OCI-LY1 (cell line): ENCODE measurements around the gene STX12.

ENCODE experiments used
- H2AFZ ChIP-seq: fragments of 200-600 bp; sonication (generic), shearing (Covaris generic); 2 replicates; pipeline ENCODE4 v1.6.0; 2014; ENCODE audit warnings: antibody characterized with exemption, mild to moderate bottlenecking, low read length
- H3F3A ChIP-seq: fragments of 200-600 bp; sonication (generic), shearing (Covaris generic); 2 replicates; pipeline ENCODE4 v1.6.0; 2014; ENCODE audit warnings: mild to moderate bottlenecking, antibody characterized with exemption, low read length, moderate library complexity; ENCODE audit not compliant: insufficient read depth
- H3K27ac ChIP-seq: fragments of 200-600 bp; sonication (generic); 2 replicates; pipeline ENCODE4 v1.5.1; 2014; ENCODE audit warnings: low read length, mixed run types, mild to moderate bottlenecking, low read depth; ENCODE audit not compliant: poor library complexity, severe bottlenecking
- H3K27me3 ChIP-seq: fragments of 200-600 bp; sonication (generic); 2 replicates; pipeline ENCODE4 v1.6.0; 2014; ENCODE audit warnings: antibody characterized with exemption, mild to moderate bottlenecking, low read length, moderate library complexity; ENCODE audit not compliant: insufficient read depth
- H3K36me3 ChIP-seq: fragments of 200-600 bp; sonication (generic); 2 replicates; pipeline ENCODE4 v1.6.1; 2014; ENCODE audit warnings: mild to moderate bottlenecking, antibody characterized with exemption, low read length, moderate library complexity, mixed read lengths; ENCODE audit not compliant: insufficient read depth
- H3K4me1 ChIP-seq: fragments of 200-600 bp; sonication (generic); 2 replicates; pipeline ENCODE4 v1.5.1; 2014; ENCODE audit warnings: mild to moderate bottlenecking, low read length, moderate library complexity; ENCODE audit not compliant: insufficient read depth, severe bottlenecking
- H3K4me2 ChIP-seq: fragments of 200-600 bp; sonication (generic), shearing (Covaris generic); 2 replicates; pipeline ENCODE4 v1.6.1; 2014; ENCODE audit warnings: low read length
- H3K4me3 ChIP-seq: fragments of 200-600 bp; sonication (generic); 2 replicates; pipeline ENCODE4 v1.5.1; 2014; ENCODE audit warnings: low read length, low read depth, mild to moderate bottlenecking, mixed read lengths; ENCODE audit not compliant: poor library complexity, severe bottlenecking
- H3K79me2 ChIP-seq: fragments of 200-600 bp; shearing (Covaris generic); 2 replicates; pipeline ENCODE4 v1.6.1; 2016; ENCODE audit warnings: mixed run types, low read length, mixed read lengths; ENCODE audit not compliant: insufficient read depth
- H3K9ac ChIP-seq: fragments of 200-600 bp; sonication (generic), shearing (Covaris generic); 2 replicates; pipeline ENCODE4 v1.6.1; 2014; ENCODE audit warnings: mild to moderate bottlenecking, low read length, mixed read lengths
- H3K9me2 ChIP-seq: fragments of 200-600 bp; sonication (generic), shearing (Covaris generic); 2 replicates; pipeline ENCODE4 v1.6.1; 2014; ENCODE audit warnings: low read depth, mild to moderate bottlenecking, low read length, mixed read lengths
- H3K9me3 ChIP-seq: fragments of 200-600 bp; shearing (Covaris generic); 2 replicates; pipeline ENCODE4 v1.6.1; 2014; ENCODE audit warnings: low read length, mixed read lengths
- H4K20me1 ChIP-seq: fragments of 200-600 bp; sonication (generic), shearing (Covaris generic); 2 replicates; pipeline ENCODE4 v1.6.0; 2016; ENCODE audit warnings: mild to moderate bottlenecking, low read length; ENCODE audit not compliant: insufficient read depth
- EZH2 ChIP-seq: fragments of 200-600 bp; sonication (generic), shearing (Covaris generic); IDR thresholded peaks from 2 replicates; pipeline ENCODE4 v1.8.0; 2017; ENCODE audit warnings: borderline replicate concordance, mixed run types, mild to moderate bottlenecking, antibody characterized with exemption, low read length, moderate library complexity, mixed read lengths
- TF ChIP-seq, protein P1 (sequence below): fragments of 200-600 bp; sonication (generic), shearing (Covaris generic); IDR thresholded peaks from 2 replicates; pipeline ENCODE4 v1.5.1; 2017; ENCODE audit warnings: mild to moderate bottlenecking, antibody characterized with exemption, low read length, moderate library complexity, mixed read lengths

The STX12 gene

DNA sequence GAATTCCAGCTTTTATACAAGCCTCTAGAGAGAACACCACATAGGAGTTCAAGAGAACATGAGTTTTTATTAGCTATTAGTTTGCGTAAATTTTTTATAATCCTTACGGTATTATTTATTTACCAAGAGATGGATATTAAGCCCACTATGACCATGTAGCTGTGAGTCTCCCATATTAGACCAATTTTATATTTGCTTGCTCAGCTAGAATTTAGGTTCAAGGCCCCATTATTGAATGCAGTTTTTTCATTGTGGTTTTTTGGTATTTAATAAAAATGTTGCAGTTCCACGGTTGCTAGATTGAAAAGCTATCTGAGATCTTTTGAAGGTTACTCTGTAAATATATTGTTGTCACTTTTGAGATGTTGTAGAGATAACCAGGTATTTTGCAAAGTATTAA, 60.5 kb downstream of the STX12 start:
- Histone ChIP-seq H3K36me3 (peaks cover 51% of the 10 kb centered on the region), H3K79me2 (peaks cover 53% of the 10 kb centered on the region), H3K9ac (no peak overlapping the region), H3K4me2 (no peak overlapping the region), H2AFZ (no peak overlapping the region), H3K9me3 (no peaks in the 10 kb centered on the region), H3F3A (0 out of 2 replicates have a peak, but pooled peaks cover under 1% of the 10 kb centered on the region), H3K9me2 (no peaks in the 10 kb centered on the region), H3K27me3 (no peaks in the 10 kb centered on the region), H3K4me3 (no peak overlapping the region), H3K4me1 (peaks cover 22% of the 10 kb centered on the region), H3K27ac (no peak overlapping the region), H4K20me1 (0 out of 2 replicates have a peak, but pooled peaks cover 3% of the 10 kb centered on the region)
- TF ChIP-seq EZH2 = no peak
- TF ChIP-seq, protein P1, sequence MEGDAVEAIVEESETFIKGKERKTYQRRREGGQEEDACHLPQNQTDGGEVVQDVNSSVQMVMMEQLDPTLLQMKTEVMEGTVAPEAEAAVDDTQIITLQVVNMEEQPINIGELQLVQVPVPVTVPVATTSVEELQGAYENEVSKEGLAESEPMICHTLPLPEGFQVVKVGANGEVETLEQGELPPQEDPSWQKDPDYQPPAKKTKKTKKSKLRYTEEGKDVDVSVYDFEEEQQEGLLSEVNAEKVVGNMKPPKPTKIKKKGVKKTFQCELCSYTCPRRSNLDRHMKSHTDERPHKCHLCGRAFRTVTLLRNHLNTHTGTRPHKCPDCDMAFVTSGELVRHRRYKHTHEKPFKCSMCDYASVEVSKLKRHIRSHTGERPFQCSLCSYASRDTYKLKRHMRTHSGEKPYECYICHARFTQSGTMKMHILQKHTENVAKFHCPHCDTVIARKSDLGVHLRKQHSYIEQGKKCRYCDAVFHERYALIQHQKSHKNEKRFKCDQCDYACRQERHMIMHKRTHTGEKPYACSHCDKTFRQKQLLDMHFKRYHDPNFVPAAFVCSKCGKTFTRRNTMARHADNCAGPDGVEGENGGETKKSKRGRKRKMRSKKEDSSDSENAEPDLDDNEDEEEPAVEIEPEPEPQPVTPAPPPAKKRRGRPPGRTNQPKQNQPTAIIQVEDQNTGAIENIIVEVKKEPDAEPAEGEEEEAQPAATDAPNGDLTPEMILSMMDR = no peak

DNA sequence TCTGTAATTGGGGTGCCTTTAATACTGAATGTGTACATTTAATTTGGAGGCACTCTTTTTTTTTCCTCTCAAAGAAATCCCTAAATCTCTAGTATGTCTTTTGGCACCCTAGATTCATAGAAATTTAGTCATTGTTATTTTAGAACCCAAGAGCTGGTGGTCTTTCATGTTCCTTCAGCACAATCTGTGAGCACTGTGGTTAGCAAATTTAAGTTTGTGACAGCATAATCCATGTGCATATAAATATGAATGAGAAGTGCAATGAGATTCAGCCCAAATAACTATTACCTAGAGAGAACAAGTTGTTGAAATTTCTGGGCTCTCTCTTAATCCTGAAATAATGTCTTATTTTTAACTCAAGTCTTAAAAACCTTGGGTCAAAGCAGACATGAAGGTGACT, 62.0 kb downstream of the STX12 start:
- peaks cover 53% of the 10 kb centered on the region for H3K79me2 ChIP-seq
- H3K9ac ChIP-seq = no peak overlapping the region
- no peak overlapping the region for H3K4me3 ChIP-seq
- no peak overlapping the region for H2AFZ ChIP-seq
- H3K9me3 ChIP-seq = no peaks in the 10 kb centered on the region
- H3K4me2 ChIP-seq = no peak overlapping the region
- H3K4me1 ChIP-seq = peaks cover 18% of the 10 kb centered on the region
- no peaks in the 10 kb centered on the region for H3K27me3 ChIP-seq
- 0 out of 2 replicates have a peak, but pooled peaks cover 3% of the 10 kb centered on the region for H4K20me1 ChIP-seq
- H3K36me3 ChIP-seq = peaks cover 66% of the 10 kb centered on the region
- no peaks in the 10 kb centered on the region for H3F3A ChIP-seq
- H3K9me2 ChIP-seq = no peaks in the 10 kb centered on the region
- H3K27ac ChIP-seq = no peak overlapping the region
- no peak for TF ChIP-seq EZH2
- TF ChIP-seq, protein P1 = no peak

DNA sequence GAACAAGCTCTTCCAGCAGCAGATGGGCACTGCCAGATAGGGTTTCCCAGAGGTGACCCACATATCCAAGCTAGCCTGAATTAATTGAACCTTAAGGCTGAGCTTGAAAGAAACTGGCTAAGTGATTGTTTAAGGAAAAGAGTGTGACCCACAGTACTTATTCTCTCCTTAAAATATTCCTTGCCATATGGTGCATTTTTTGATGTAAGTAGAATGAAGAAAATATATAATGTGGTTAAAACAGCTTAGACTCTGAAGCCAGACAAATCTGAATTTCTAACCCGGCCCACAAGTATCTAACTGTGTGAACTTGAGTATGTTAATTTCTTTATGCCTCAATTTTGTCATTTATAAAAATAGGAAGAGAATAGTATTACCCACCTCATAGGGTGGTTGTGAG, 62.5 kb downstream of the STX12 start:
- Histone ChIP-seq H3K4me3 (no peak overlapping the region), H4K20me1 (0 out of 2 replicates have a peak, but pooled peaks cover 3% of the 10 kb centered on the region), H3K4me1 (peaks cover 18% of the 10 kb centered on the region), H3K4me2 (no peak overlapping the region), H3K79me2 (peaks cover 53% of the 10 kb centered on the region), H3K27ac (no peak overlapping the region), H3K9me3 (no peaks in the 10 kb centered on the region), H3K9ac (no peak overlapping the region), H3F3A (no peaks in the 10 kb centered on the region), H3K9me2 (no peaks in the 10 kb centered on the region), H3K27me3 (no peaks in the 10 kb centered on the region), H3K36me3 (peaks cover 71% of the 10 kb centered on the region), H2AFZ (no peak overlapping the region)
- TF ChIP-seq, protein P1 = no peak
- TF ChIP-seq EZH2 = no peak
